Uterus (tissue), 2 donors: ENCODE data around the gene RFX8.

Source experiments
- CTCF ChIP-seq, 4 experiments: fragments of 200-600 bp in 2 of 4; fragments of 450-650 bp in 2 of 4; sonication (generic) in 2 of 4; IDR thresholded peaks; one replicate each; pipeline ENCODE4 v1.5.1; 2016 to 2019; ENCODE audit warnings: antibody characterized with exemption in 4 of 4, mild to moderate bottlenecking in 2 of 4, moderate library complexity in 1 of 4
- POLR2A ChIP-seq, 2 donors: fragments of 450-650 bp; IDR thresholded peaks; one replicate each; pipeline ENCODE4 v1.6.1; 2016; ENCODE audit warnings: antibody characterized with exemption in 2 of 2, mild to moderate bottlenecking in 1 of 2, moderate library complexity in 1 of 2

GRCh38 chr2:101355401-101356054, 119.4 kb downstream of the RFX8 start:
- TF ChIP-seq POLR2A (IDR thresholded peaks at IDR 0.05) (no peak), CTCF (IDR thresholded peaks at IDR 0.05) (no peak)
